Fibroblast of skin of scalp (primary cell): Measurements from ENCODE around the gene NPAS3.

Experiments
- DNase-seq: peaks from one replicate; pipeline ENCODE4 v3.0.0-alpha.2; 2013

The NPAS3 gene

GRCh38 chr14:33590891-33591630 lies 652.4 kb downstream of the NPAS3 start:
- DNase-seq, result no peak

DNA sequence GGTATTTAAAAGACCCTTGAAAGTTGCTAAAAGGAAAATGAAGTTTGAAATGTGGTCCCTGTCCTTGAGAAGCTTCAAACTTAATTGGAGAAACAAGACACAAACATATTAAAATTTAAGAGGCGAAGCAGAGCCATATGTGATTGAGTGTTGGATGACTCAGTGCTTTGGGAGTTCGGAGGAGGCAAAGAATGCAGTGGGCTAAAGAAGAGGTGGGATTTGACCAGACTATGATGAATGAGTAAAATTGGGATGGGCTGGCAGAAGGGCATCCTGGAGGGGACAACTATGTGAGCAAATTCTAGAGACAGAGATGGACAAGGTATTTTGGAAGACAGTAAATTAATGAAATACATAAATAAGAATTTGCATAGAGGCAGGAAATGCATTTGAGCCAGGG lies 653.6 kb downstream of the NPAS3 start:
- peak; percentile 59 for DNase-seq

GRCh38 chr14:33596211-33597080 lies 657.8 kb downstream of the NPAS3 start:
- no peak for DNase-seq

GRCh38 chr14:33598582-33598981 lies 659.9 kb downstream of the NPAS3 start:
- no peak for DNase-seq

DNA sequence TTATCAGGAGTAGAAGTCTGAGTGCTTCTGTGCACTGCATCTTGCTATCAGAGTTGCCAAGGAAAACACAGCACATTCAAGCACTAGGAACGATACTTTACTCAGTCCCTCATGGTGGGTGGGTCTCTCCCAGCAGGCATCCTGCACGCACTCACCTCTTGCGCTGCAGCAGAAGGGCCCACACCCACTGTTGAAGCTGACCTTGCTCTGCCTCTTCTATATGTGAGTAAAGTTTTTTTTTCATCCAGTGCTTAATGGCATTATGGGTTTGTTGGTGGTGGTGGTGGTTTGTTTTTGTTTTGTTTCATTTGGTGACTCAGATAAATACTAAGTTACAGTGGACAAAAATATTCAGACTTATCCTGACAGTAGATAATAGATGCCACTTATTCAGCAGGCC lies 663.7 kb downstream of the NPAS3 start:
- no peak for DNase-seq

- DNase-seq, result no peak
Observed at GRCh38 chr14:33606591-33606990, 667.9 kb downstream of the NPAS3 start.

GRCh38 chr14:33609582-33609981 lies 670.9 kb downstream of the NPAS3 start:
- DNase-seq, result no peak

DNA sequence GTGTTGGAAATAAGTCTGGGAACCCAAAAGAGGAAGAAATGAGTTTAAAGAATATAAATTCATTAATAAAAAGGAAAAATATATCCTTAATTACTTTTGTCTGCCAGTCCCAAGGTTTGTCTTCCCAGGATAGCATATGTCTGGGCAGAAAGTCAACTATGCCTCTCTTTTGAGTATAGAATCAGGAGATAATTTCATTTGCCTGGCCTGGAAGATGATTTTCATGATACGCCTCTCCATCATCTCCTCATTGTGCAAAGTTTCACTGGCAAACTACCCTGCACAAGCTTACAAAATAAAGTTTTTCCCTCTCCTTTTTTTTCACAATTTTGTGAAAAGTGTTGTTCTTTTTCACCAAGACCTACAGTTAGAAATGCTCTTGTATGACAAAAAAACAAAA lies 671.4 kb downstream of the NPAS3 start:
- no peak for DNase-seq

DNA sequence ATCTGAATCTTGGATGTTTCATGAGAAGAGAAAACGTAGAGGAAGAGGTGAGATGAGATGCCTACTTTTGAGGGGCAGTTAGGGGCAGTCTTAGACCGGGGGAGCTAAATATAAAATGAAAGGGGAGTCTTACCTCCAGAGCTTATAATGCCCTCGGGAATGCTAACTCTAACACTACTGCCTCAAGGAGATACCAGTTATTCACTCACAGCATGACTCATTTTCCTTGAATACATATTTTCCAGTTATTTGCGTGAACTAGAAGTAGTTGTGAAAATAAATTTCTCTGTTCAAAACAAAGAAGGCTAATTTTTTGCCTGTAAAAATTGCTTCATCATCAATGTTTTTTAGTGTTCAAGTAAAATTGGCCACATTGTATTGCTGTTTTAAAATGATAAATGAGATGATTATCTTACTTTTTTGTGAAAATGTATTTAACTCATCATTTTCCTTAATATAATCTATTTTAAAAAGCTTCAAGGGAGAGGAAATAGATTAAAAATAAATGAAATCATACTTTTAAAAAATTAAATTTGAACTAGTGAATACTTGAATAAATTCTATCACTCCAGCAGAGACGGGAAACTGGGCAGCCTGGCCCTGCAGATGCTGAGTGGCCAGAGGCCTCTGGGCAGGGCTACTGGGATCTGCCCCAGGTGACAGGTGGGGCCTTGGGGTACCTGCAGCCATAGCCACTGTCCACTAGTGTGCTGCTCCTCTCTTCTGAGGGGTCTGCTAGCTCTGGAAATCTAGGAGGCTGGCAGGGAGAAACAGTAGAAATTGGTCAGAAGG lies 672.9 kb downstream of the NPAS3 start:
- peak; percentile 35 for DNase-seq

DNA sequence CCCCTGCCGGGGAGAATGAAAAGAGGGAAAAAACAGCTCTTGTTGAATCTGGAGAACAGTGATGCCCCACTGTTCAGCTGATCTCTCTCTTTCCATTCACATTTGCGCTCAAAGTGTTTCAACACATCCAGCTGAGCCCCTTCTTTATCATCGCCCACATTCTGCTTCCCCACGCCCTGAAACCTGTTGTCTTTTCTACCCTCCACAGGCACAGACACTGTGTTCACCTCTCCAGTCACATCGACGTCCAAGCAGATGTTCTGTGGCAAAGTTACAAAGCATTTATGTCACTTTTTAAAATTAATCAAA lies 673.5 kb downstream of the NPAS3 start:
- no peak for DNase-seq

GRCh38 chr14:33617154-33617553 lies 678.5 kb downstream of the NPAS3 start:
- DNase-seq, result peak; percentile 79

DNA sequence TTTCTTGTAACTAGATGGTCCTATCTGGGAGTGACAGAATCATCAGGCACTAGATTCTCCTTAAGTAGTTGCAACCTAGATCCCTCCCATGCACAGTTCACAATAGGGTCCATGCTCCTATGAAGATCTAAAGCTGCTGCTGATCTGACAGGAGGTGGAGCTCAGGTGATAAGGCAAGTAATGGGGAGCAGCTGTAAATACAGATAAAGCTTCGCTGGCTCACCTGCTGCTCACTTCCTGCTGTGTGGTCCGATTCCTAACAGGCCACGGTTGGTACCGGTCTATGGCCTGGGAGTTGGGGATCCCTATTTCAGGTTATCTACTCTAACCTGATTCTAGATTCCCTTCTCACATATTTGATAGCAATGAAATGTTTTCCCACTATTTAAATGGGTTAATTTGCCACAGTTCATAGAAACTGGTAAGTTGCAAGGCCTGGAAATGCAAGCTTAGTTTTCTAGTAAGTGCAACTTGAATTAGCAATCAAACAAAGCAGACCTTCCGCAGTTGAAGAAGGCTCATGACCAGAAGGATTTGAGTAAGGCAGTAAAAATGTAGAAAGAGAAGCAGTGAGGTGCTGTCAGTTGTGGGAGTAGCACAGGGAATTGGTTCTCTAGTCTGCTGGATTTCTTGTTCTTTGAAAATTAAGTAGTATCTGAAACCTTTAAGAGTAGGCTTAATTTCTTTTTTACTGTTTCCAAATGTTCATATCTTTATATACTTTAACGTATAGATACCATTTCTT lies 679.9 kb downstream of the NPAS3 start:
- no peak for DNase-seq

DNA sequence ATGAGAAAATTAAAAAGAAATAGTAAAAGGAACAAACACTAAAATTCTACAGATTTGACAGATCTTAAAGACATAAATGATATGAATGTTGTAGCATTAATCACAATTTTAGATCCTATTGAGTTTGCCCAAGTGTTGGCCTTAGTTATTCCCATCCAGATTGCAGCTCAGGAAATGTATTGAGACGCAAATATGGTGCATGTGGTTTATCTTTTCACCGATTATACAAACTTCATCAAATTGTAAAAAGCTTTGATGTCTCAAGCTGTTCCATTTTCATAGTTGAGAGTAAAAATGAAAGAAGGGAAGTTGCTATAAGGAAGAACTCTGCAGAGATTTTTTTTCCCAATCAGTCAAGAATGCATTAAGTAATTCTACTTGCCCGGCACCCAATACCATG lies 683.8 kb downstream of the NPAS3 start:
- no peak for DNase-seq

DNA sequence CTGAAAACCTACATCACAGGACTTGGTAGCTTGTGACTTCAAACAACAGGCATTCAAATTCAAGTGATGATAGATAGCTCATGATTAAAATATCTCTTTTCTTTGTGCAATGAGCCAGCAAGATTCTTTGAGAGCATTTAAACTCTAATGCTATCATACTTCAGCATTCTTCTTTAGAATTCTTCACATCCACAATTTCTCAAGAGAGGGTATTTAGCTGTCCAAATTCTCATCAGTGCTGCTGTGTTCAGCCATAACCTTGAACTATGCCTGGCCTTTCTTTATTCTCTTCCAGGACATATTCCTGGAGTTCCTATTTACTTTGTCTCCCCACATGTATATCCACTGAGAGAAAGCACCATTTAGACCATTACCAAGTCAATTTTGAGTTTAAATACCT lies 691.1 kb downstream of the NPAS3 start:
- DNase-seq, result no peak

- DNase-seq, result no peak
Observed at GRCh38 chr14:33631021-33631420, 692.3 kb downstream of the NPAS3 start.

DNA sequence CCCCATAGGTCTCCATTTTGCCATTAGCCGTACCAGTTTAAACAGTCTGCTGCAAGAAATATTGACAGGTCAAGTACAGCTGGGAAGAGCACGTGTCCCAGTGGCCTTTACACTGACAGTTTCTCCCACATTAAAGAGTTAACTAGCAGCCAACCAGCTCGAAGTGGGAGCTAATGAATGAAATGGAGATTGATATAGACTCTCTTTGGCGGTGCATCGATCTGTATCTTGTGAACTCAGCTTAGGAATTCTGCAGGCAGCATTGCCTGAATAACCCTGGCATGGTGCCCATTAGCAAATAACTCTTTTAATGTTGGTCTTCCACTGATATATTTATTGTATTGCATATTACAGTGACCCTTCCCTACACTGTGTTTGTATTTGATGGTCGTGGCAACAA lies 692.8 kb downstream of the NPAS3 start:
- DNase-seq, result no peak

GRCh38 chr14:33634631-33635030 lies 696.0 kb downstream of the NPAS3 start:
- peak; percentile 28 for DNase-seq

GRCh38 chr14:33636716-33637115 lies 698.0 kb downstream of the NPAS3 start:
- DNase-seq, result no peak

GRCh38 chr14:33642080-33642479 lies 703.4 kb downstream of the NPAS3 start:
- peak; percentile 50 for DNase-seq

DNA sequence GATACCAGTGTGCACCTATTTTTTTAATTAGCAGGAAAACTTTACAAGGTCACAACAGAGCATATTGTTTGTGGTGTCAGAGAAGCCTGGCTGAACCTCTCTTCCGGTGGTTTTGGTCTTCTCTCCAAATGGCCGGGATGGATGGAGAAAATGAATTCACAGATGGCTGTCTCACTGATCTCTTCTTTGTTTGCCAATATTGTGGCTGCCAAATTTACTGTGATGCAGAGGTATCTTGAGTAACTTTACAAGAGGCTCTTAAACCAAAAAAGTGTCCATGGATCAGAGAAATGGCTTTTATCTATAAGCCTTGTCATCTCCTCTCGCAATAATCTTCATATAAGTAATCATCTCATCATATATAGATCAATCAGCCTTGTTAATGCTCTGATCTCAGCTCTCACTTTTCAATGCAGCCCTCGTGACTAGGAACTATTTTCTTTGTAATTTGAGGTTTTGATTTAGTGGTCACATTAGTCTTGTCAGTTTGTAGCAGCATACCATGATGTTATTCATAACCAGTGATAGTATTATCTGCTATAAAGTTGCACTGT lies 704.1 kb downstream of the NPAS3 start:
- DNase-seq, result peak; percentile 38

DNA sequence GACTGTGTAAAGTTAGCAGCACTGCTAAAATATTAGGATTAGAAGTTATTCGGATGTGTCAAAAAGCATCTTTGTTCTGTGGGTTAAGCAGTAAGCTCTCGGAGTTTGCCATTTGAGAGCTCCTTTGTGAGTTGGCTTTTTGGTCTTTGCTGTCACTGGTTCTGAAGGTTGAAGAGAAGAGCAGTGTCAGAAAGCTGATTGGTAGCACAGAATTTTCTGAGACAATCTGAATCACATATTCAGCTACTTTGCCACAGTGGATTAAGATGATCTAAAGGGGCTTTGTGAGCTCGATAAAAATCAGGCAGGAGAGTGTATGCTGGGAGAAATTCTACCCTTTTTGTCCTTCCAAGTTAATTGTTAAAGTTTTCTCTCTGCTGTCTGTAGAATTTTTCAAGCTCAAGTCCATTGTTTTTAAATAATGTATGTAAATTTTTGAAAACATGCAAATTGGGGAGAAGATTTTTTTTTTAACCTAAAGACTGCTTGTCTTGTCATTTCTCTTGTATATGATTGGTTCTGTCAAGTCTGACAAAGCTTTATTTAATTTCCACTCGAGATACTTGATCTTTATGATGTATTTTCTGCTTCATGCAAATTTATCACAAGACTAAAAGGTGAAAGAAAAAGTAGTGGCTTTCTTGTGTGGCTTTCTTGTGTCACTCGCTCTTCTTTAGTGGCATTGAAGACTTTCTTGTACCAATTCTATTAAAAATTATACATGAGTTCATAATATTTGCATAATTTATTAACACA lies 704.9 kb downstream of the NPAS3 start:
- no peak for DNase-seq
